ENCODE measurements around the gene SH3BP5.

SH3BP5 gene

GRCh38 chr3:15336057-15336456 lies 3.7 kb upstream of the SH3BP5 start:
- TF ChIP-seq GATA2 (IDR thresholded peaks at IDR 0.05; ENCODE audit: low read depth, low read length) (no peak), GATA3 (IDR thresholded peaks at IDR 0.05; ENCODE audit: low read depth, low read length) (no peak)

GRCh38 chr3:15333956-15334263 lies 1.5 kb upstream of the SH3BP5 start:
- TF ChIP-seq GATA2 (IDR thresholded peaks at IDR 0.05; ENCODE audit: low read depth, low read length) (no peak), GATA3 (IDR thresholded peaks at IDR 0.05; ENCODE audit: low read depth, low read length) (no peak)

GRCh38 chr3:15333099-15333955 lies 941 bp upstream of the SH3BP5 start:
- no peak for TF ChIP-seq GATA3 (IDR thresholded peaks at IDR 0.05; ENCODE audit: low read depth, low read length)
- TF ChIP-seq GATA2 (IDR thresholded peaks at IDR 0.05; ENCODE audit: low read depth, low read length): no peak

DNA sequence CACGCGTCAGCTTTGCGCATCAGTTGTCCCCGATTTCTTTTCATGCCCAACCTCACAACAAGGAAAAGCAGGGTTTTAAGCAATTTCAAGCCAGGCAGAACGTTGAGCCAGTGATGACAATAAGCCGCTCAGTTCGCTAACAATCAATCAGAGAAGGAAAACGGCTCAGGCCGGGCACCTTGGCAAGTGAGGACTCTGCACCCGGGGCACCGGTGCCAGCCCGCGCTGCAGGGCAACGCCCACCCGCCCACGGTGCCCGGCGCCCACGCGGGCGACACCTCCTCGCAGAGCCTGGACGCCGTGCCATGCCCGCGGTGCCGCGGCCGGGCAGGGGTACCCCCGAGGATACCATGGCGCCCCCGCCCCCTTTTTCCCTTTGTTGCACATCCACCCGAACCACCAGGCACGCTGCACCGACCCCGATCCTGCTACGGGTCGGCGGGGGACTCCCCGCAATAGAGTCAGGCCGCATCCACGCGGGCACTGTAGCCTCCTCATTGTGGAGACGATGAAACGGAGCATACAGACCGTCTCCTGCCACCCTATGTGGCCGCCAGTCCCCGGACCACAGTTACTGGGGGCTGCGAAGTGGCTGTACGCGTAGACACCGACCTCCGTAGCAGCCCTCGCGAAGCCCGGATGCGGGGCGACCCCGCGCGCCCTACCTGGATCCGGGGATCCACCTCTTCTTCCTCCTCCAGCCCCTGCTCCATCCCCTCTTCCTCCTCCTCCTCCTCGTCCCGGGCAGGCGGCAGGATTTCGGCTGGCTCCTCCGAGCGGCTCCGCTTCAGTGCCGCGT lies 581 bp downstream of the SH3BP5 start:
- no peak for TF ChIP-seq GATA3 (IDR thresholded peaks at IDR 0.05; ENCODE audit: low read depth, low read length)

DNA sequence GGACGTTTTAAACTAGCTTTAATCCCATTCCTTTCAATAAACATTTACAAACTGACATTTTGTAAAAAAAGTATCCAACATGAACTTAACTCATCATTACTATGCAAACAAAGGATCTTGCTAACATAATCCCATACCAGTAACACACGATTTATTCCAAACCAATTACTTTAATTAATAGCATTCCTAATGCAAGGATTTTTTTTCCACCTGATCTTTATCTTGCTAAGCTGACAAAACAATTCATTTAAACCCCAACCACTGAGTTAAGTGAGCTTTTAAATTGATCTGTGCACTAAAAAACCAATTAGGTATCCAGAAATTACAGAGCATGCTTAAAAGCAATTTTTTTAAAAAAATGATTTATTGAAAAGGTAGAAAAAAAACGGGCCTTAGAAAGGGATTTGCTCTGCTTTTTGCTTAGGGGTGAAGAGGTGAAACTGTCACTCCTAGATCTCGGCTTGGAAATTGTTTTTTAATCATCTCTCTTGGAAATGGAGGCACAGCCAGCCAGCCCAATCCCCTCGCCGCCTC lies 1.2 kb downstream of the SH3BP5 start:
- TF ChIP-seq GATA2 (IDR thresholded peaks at IDR 0.05; ENCODE audit: low read depth, low read length) (no peak), GATA3 (IDR thresholded peaks at IDR 0.05; ENCODE audit: low read depth, low read length) (no peak)

DNA sequence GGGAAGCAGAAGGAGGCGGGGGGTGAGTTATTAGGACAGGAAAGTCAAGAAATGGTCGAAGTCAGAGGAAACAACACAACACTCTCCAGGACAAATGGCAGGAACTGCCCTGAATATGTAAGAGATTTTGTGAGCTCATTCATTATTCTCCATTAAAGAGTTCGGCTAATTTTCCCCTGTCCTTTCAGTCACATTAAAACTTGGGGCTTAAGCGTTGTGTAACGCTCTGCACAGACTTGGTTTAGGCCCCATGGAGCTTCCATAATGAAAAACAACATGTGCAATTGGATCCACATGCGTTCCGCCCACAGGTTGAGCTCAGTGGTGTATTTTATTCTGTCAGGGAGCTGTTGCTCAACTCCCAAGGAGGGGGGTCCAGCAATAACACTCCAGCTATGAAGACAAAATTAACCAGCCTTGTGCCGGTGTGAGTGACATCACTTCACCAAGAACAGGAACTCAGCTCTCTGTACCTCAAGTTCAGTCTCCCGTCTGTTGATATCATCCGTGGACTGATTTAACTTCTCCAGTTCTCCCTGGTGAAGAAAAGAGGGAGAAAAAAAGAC lies 2.3 kb downstream of the SH3BP5 start:
- no peak for TF ChIP-seq GATA2 (IDR thresholded peaks at IDR 0.05; ENCODE audit: low read depth, low read length)
- no peak for TF ChIP-seq GATA3 (IDR thresholded peaks at IDR 0.05; ENCODE audit: low read depth, low read length)

- TF ChIP-seq GATA2 (IDR thresholded peaks at IDR 0.05; ENCODE audit: low read depth, low read length) (no peak), GATA3 (IDR thresholded peaks at IDR 0.05; ENCODE audit: low read depth, low read length) (no peak)
Measured at GRCh38 chr3:15329046-15330005, 3.1 kb downstream of the SH3BP5 start.

- TF ChIP-seq GATA3 (IDR thresholded peaks at IDR 0.05; ENCODE audit: low read depth, low read length) (no peak), GATA2 (IDR thresholded peaks at IDR 0.05; ENCODE audit: low read depth, low read length) (no peak)
Measured at GRCh38 chr3:15327941-15328340, 4.4 kb downstream of the SH3BP5 start.

GRCh38 chr3:15326673-15327072 lies 5.7 kb downstream of the SH3BP5 start:
- no peak for TF ChIP-seq GATA3 (IDR thresholded peaks at IDR 0.05; ENCODE audit: low read depth, low read length)
- TF ChIP-seq GATA2 (IDR thresholded peaks at IDR 0.05; ENCODE audit: low read depth, low read length): no peak

DNA sequence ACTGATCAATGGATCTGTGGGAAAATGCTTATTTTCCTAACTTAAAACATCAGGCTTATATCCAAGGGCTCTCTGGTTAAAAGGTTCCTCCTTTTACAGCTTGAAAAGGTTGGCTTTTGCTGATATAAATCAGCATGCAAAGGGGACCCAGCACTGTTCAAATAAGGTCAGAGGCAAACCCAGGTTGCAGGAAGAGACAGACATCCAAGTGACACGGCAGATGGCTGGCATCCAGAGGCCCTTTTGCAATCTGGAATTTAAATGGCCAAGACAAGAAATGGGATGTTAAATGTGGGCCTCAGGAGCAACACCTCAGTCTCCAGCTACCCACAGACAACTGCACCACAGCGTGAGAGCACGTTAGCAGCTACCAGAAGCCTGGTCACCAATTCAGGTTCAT lies 6.3 kb downstream of the SH3BP5 start:
- TF ChIP-seq GATA3 (IDR thresholded peaks at IDR 0.05; ENCODE audit: low read depth, low read length) (no peak), GATA2 (IDR thresholded peaks at IDR 0.05; ENCODE audit: low read depth, low read length) (peak; percentile 36; the same call in 1 of the 2 replicates)

DNA sequence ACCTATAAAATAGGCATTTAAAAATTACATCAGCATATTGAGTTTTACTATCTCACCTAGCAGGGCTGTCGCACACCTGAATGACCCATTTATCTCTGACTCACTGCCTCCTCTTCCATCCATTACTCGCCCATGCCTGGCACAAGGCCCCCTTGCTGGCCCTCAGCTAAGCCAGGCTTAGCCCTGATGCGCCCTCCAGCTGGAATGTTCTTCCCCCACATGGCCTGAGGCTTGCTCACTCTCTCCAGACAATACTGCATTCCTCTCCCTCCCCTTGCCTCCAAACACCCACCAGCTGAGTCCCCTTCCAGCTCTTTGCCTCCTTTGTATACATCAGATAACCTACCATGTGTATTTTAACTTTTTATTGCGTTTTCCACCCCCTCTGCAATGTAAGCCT lies 7.2 kb downstream of the SH3BP5 start:
- TF ChIP-seq GATA3 (IDR thresholded peaks at IDR 0.05; ENCODE audit: low read depth, low read length) (no peak), GATA2 (IDR thresholded peaks at IDR 0.05; ENCODE audit: low read depth, low read length) (no peak)

DNA sequence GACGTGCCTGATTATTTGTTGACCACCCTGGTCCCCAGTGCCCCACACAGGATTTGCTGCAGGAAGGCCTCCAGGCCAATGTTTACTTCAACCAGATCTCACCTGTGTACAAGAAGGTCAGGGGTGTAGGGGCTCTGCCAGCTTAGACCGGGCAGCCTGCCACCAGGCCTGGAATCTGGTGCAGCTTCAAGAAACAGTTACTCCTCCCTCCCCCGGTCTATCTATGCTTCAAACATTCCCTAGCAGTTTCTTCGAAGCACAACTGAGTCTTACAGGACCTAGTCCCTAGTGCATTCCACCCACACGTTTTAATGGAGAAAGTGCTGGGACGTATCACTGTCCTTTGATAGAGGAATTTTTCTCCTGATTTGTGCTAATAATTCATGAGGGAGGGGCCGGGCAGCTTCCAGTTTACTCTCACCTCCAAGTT lies 8.0 kb downstream of the SH3BP5 start:
- TF ChIP-seq GATA3 (IDR thresholded peaks at IDR 0.05; ENCODE audit: low read depth, low read length) (no peak), GATA2 (IDR thresholded peaks at IDR 0.05; ENCODE audit: low read depth, low read length) (no peak)

- TF ChIP-seq GATA2 (IDR thresholded peaks at IDR 0.05; ENCODE audit: low read depth, low read length) (no peak), GATA3 (IDR thresholded peaks at IDR 0.05; ENCODE audit: low read depth, low read length) (no peak)
Measured at GRCh38 chr3:15323063-15323462, 9.3 kb downstream of the SH3BP5 start.

Measured in SH-SY5Y (cell line).